Activated naive CD8-positive, alpha-beta T cell treated with anti-CD3 and anti-CD28 coated beads, Interleukin-2, amount 50 U/mL, for 24 hours (primary cell): ENCODE results near the gene INHBB.

Source experiments
- ATAC-seq: fragments of 150-1000 bp; cut with Tn5 transposase; one replicate; pipeline ENCODE4 v1.10.0; 2021
- DNase-seq: peaks from one replicate; pipeline ENCODE4 v3.0.0; 2021
- H3K27ac Mint-ChIP-seq: one replicate; pipeline ENCODE4 v1.8.0; 2021; ENCODE audit warnings: mild to moderate bottlenecking, mixed read lengths
- H3K27me3 Mint-ChIP-seq: one replicate; pipeline ENCODE4 v1.8.0; 2021; ENCODE audit warnings: mixed read lengths
- H3K36me3 Mint-ChIP-seq: one replicate; pipeline ENCODE4 v1.8.0; 2021; ENCODE audit warnings: low read depth, mixed read lengths
- H3K4me1 Mint-ChIP-seq: one replicate; pipeline ENCODE4 v1.8.0; 2021; ENCODE audit warnings: mixed read lengths
- H3K4me3 Mint-ChIP-seq: one replicate; pipeline ENCODE4 v1.8.0; 2021; ENCODE audit warnings: mild to moderate bottlenecking, moderate library complexity, mixed read lengths
- H3K9me3 Mint-ChIP-seq: one replicate; pipeline ENCODE4 v1.8.0; 2021; ENCODE audit warnings: mixed read lengths

INHBB gene

DNA sequence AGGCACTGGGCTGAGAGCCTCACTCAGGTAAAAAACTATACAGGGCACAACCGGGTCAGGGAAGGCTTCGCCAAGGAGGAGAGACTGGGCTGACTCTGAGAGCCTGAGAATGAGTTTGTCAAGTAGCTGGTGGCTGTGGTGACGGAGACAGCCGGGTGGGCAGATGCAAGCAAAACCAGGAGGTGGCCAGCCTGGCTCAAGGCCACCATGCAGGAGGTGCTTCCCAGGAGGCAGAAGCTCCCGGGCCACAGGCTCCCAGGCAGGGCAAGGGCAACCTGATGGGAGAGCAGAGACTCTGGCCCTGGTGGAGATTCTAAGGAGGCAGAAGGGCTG is 2.9 kb upstream of the INHBB start:
- H3K27me3 Mint-ChIP-seq: peaks cover 49% of the 10 kb centered on the region
- H3K4me1 Mint-ChIP-seq: peaks cover 21% of the 10 kb centered on the region
- no peak for DNase-seq
- peak overlapping the region; percentile 17 for H3K4me3 Mint-ChIP-seq
- no peaks in the 10 kb centered on the region for H3K9me3 Mint-ChIP-seq
- no peak overlapping the region for H3K27ac Mint-ChIP-seq
- no peaks in the 10 kb centered on the region for H3K36me3 Mint-ChIP-seq
- no peak for ATAC-seq

DNA sequence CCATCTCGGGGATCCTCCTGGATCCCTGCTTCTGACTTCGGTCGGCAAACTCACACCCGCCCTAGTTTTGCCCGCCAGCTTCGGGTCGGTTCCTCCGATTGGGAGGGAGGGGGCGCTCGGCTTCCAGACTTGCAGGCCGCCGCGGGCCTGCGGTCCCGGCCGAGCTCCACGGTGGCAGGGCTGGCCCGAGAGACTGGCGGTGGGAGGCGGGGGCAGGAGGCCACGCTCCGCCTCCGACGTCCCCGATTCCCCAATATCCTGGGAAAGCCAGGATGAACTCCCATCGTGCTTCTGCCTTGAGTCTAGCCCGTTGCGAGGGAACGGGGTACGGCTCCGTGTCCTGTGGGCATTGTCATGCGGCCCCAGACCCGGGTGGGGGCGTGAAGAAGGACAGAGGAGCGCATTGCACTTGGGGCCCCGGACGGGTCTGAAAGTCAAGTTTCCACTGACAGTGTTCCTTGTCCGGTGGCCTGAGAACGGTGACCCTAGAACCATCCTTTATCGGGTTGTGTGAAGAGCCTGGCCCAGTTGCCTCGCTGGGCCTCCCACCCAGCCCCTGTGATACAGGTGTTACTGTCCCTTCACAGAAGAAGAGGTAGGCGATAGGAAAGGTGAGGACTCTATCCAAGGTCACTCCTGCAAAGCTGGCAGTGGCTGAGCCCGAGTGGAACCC is 2.4 kb upstream of the INHBB start:
- Mint-ChIP-seq H3K9me3 (no peaks in the 10 kb centered on the region), H3K4me1 (peaks cover 21% of the 10 kb centered on the region), H3K27me3 (peaks cover 53% of the 10 kb centered on the region), H3K27ac (no peak overlapping the region), H3K36me3 (no peaks in the 10 kb centered on the region), H3K4me3 (peak overlapping the region; percentile 40)
- peak; percentile 20 for ATAC-seq
- DNase-seq: peak; percentile 74

DNA sequence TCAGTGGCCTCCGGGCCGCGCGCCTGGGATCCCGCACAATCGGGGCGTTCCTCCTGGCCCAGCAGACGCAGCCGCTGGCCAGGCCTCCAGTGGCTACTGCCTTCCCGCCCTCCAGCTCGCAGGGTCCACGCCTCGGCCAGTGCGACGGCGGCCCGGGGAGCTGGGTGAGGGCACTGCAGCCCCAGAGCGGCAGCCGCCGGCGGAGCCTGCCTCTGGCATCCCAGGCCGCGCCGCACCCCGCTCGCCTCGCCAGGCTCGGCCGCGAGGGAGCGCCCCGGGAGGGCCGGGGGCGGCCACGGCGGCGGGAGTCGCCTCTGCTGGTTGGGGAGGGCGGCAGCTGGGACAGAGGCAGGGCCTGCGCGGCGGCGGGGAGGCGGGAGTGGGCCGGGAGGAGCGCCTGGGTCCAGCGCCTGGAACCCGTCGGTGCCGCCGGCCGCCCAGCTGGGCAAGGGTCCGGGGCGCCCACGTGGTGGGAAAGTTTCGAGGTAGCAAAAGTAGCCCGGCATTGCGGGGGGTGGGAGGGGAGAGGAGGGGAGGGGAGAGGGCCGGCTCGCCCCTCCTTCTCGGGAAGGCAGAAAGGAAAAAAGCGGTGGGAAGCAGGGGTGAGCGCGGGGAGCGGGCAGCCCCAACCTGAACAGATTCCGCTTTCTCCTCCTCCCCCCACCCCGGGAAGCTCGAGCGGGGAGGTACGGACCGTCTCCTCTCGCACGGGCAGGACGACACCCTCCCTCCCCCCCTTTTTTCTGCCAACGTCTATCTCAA is 1.5 kb upstream of the INHBB start:
- peaks cover 21% of the 10 kb centered on the region for H3K4me1 Mint-ChIP-seq
- no peak overlapping the region for H3K27ac Mint-ChIP-seq
- H3K4me3 Mint-ChIP-seq: no peak overlapping the region
- DNase-seq (peak; percentile 13), ATAC-seq (no peak)
- H3K27me3 Mint-ChIP-seq: peaks cover 55% of the 10 kb centered on the region
- H3K36me3 Mint-ChIP-seq: no peaks in the 10 kb centered on the region
- no peaks in the 10 kb centered on the region for H3K9me3 Mint-ChIP-seq

GRCh38 chr2:120344976-120345581 is 857 bp upstream of the INHBB start:
- H3K36me3 Mint-ChIP-seq: no peaks in the 10 kb centered on the region
- peak; percentile 31 for DNase-seq
- H3K4me3 Mint-ChIP-seq: no peak overlapping the region
- peaks cover 21% of the 10 kb centered on the region for H3K4me1 Mint-ChIP-seq
- no peak overlapping the region for H3K27ac Mint-ChIP-seq
- peak; percentile 14 for ATAC-seq
- H3K9me3 Mint-ChIP-seq: no peaks in the 10 kb centered on the region
- peaks cover 56% of the 10 kb centered on the region for H3K27me3 Mint-ChIP-seq

- Mint-ChIP-seq H3K9me3 (no peaks in the 10 kb centered on the region), H3K4me1 (peaks cover 21% of the 10 kb centered on the region), H3K36me3 (no peaks in the 10 kb centered on the region), H3K27me3 (peaks cover 57% of the 10 kb centered on the region), H3K27ac (no peak overlapping the region), H3K4me3 (no peak overlapping the region)
- DNase-seq: no peak
- ATAC-seq: no peak
These were observed 328 bp upstream of the INHBB start for GRCh38 chr2:120345608-120346007.

GRCh38 chr2:120346667-120347358 is 877 bp downstream of the INHBB start:
- Mint-ChIP-seq H3K36me3 (no peaks in the 10 kb centered on the region), H3K9me3 (no peaks in the 10 kb centered on the region), H3K27ac (no peak overlapping the region), H3K4me1 (peaks cover 21% of the 10 kb centered on the region), H3K27me3 (peaks cover 58% of the 10 kb centered on the region), H3K4me3 (peak overlapping the region; percentile 75)
- DNase-seq (peak; percentile 17), ATAC-seq (no peak)

GRCh38 chr2:120347396-120348060 is 1.6 kb downstream of the INHBB start:
- no peak for DNase-seq
- H3K4me3 Mint-ChIP-seq: no peak overlapping the region
- no peaks in the 10 kb centered on the region for H3K36me3 Mint-ChIP-seq
- H3K27me3 Mint-ChIP-seq: peaks cover 52% of the 10 kb centered on the region
- peaks cover 21% of the 10 kb centered on the region for H3K4me1 Mint-ChIP-seq
- ATAC-seq: no peak
- no peak overlapping the region for H3K27ac Mint-ChIP-seq
- H3K9me3 Mint-ChIP-seq: no peaks in the 10 kb centered on the region

GRCh38 chr2:120348134-120348736 is 2.3 kb downstream of the INHBB start:
- Mint-ChIP-seq H3K4me1 (peaks cover 16% of the 10 kb centered on the region), H3K27me3 (peaks cover 45% of the 10 kb centered on the region), H3K36me3 (no peaks in the 10 kb centered on the region), H3K27ac (no peak overlapping the region), H3K4me3 (no peak overlapping the region), H3K9me3 (no peaks in the 10 kb centered on the region)
- DNase-seq: no peak
- no peak for ATAC-seq

DNA sequence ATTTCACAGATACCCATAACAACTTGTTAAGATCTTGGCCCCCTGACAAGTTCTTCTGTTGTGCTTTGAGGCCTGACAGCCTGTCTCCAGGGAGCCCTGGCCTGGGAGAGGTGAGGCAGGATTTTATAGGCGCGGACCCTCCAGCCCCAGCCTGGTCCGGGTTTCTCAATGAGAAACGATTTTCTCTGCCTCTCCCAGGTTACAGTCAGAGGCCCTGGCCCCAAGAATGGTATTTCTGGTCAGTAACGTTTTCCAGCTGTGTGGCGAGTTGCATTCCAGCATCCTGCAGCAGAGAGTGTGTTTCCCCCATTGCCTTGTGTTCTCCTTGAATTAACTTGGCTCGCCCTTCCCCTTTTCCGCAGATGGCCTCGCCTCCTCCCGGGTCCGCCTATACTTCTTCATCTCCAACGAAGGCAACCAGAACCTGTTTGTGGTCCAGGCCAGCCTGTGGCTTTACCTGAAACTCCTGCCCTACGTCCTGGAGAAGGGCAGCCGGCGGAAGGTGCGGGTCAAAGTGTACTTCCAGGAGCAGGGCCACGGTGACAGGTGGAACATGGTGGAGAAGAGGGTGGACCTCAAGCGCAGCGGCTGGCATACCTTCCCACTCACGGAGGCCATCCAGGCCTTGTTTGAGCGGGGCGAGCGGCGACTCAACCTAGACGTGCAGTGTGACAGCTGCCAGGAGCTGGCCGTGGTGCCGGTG is 3.0 kb downstream of the INHBB start:
- Mint-ChIP-seq H3K4me3 (no peak overlapping the region), H3K9me3 (no peaks in the 10 kb centered on the region), H3K36me3 (no peaks in the 10 kb centered on the region), H3K27me3 (peaks cover 38% of the 10 kb centered on the region), H3K27ac (no peak overlapping the region), H3K4me1 (peaks cover 12% of the 10 kb centered on the region)
- ATAC-seq (no peak), DNase-seq (no peak)

- Mint-ChIP-seq H3K27ac (no peak overlapping the region), H3K4me3 (no peak overlapping the region), H3K36me3 (no peaks in the 10 kb centered on the region), H3K27me3 (peaks cover 38% of the 10 kb centered on the region), H3K4me1 (peaks cover 11% of the 10 kb centered on the region), H3K9me3 (no peaks in the 10 kb centered on the region)
- DNase-seq (no peak), ATAC-seq (no peak)
These were observed 3.5 kb downstream of the INHBB start for GRCh38 chr2:120349440-120349921.

DNA sequence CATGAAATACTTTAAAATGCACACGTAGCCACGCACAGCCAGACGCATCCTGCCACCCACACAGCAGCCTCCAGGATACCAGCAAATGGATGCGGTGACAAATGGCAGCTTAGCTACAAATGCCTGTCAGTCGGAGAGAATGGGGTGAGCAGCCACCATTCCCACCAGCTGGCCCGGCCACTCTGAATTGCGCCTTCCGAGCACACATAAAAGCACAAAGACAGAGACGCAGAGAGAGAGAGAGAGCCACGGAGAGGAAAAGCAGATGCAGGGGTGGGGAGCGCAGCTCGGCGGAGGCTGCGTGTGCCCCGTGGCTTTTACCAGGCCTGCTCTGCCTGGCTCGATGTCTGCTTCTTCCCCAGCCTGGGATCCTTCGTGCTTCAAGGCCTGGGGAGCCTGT is 4.1 kb downstream of the INHBB start:
- Mint-ChIP-seq H3K36me3 (no peaks in the 10 kb centered on the region), H3K4me3 (no peak overlapping the region), H3K9me3 (no peaks in the 10 kb centered on the region), H3K27ac (no peak overlapping the region), H3K4me1 (peaks cover 11% of the 10 kb centered on the region), H3K27me3 (peaks cover 38% of the 10 kb centered on the region)
- ATAC-seq (no peak), DNase-seq (no peak)

DNA sequence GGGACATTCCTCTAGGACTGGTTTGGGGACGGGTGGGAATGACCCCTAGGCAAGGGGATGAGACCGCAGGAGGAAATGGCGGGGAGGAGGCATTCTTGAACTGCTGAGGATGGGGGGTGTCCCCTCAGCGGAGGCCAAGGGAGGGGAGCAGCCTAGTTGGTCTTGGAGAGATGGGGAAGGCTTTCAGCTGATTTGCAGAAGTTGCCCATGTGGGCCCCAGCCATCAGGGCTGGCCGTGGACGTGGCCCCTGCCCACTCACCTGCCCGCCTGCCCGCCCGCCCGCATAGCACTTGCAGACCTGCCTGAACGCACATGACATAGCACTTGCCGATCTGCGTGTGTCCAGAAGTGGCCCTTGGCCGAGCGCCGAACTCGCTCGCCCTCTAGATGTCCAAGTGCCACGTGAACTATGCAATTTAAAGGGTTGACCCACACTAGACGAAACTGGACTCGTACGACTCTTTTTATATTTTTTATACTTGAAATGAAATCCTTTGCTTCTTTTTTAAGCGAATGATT is 4.9 kb downstream of the INHBB start:
- Mint-ChIP-seq H3K4me3 (no peak overlapping the region), H3K36me3 (no peaks in the 10 kb centered on the region), H3K27ac (no peak overlapping the region), H3K4me1 (peaks cover 11% of the 10 kb centered on the region), H3K27me3 (peaks cover 38% of the 10 kb centered on the region), H3K9me3 (no peaks in the 10 kb centered on the region)
- DNase-seq (no peak), ATAC-seq (no peak)
